HG02884 (cell line): ENCODE data around the gene COX10.
A peak's percentile ranks its signal among the peaks of the same experiment; 100 is the strongest.
"Not testable (repeated sequence)": the region's sequence is repeated elsewhere in the genome, so short reads cannot be mapped to it uniquely, and the experiment has no call there.

Experiments used
- ATAC-seq: cut with Tn5 transposase; IDR thresholded peaks from one replicate; pipeline ENCODE4 v1.9.1; 2021; ENCODE audit warnings: mild to moderate bottlenecking, moderate library complexity; ENCODE audit not compliant: unreplicated experiment

The COX10 gene

GRCh38 chr17:14118951-14119350 is 49.6 kb downstream of the COX10 start:
- ATAC-seq, result peak; percentile 86

- no peak for ATAC-seq
Observed at GRCh38 chr17:14119546-14119945, 50.2 kb downstream of the COX10 start.

GRCh38 chr17:14121952-14122351 is 52.6 kb downstream of the COX10 start:
- no peak for ATAC-seq

- ATAC-seq, result no peak
Observed at GRCh38 chr17:14123619-14124278, 54.4 kb downstream of the COX10 start.

- no peak for ATAC-seq
Observed at GRCh38 chr17:14124854-14125253, 55.5 kb downstream of the COX10 start.

- ATAC-seq, result no peak
Observed at GRCh38 chr17:14125518-14126137, 56.3 kb downstream of the COX10 start.

GRCh38 chr17:14133104-14133503 is 63.8 kb downstream of the COX10 start:
- no peak for ATAC-seq

- ATAC-seq, result no peak
Observed at GRCh38 chr17:14134456-14134855, 65.2 kb downstream of the COX10 start.

- ATAC-seq, result no peak
Observed at GRCh38 chr17:14135906-14136590, 66.7 kb downstream of the COX10 start.

- no peak for ATAC-seq
Observed at GRCh38 chr17:14138649-14139048, 69.3 kb downstream of the COX10 start.

GRCh38 chr17:14143688-14144087 is 74.4 kb downstream of the COX10 start:
- no peak for ATAC-seq

- no peak for ATAC-seq
Observed at GRCh38 chr17:14144508-14144907, 75.2 kb downstream of the COX10 start.

GRCh38 chr17:14149751-14150150 is 80.4 kb downstream of the COX10 start:
- no peak for ATAC-seq

- ATAC-seq, result no peak
Observed at GRCh38 chr17:14150619-14151018, 81.3 kb downstream of the COX10 start.

GRCh38 chr17:14152721-14153120 is 83.4 kb downstream of the COX10 start:
- ATAC-seq, result no peak

GRCh38 chr17:14153374-14153773 is 84.1 kb downstream of the COX10 start:
- ATAC-seq, result no peak

GRCh38 chr17:14156689-14157088 is 87.4 kb downstream of the COX10 start:
- no peak for ATAC-seq

GRCh38 chr17:14157822-14158221 is 88.5 kb downstream of the COX10 start:
- ATAC-seq, result no peak

- ATAC-seq, result no peak
Observed at GRCh38 chr17:14158707-14159106, 89.4 kb downstream of the COX10 start.

GRCh38 chr17:14161419-14161818 is 92.1 kb downstream of the COX10 start:
- ATAC-seq, result no peak

GRCh38 chr17:14165616-14166015 is 96.3 kb downstream of the COX10 start:
- ATAC-seq, result no peak

GRCh38 chr17:14167831-14168230 is 98.5 kb downstream of the COX10 start:
- ATAC-seq, result not testable (repeated sequence)
